K562 (cell line): ENCODE results near the gene GLT8D2. TPM values are rescaled to one million over a fixed set of nuclear protein-coding genes. Genes with fewer than 3 reads are reported as not detected.

Source experiments
- BACH1 ChIP-seq: fragments of 200-800 bp; sonication (Bioruptor generic); IDR thresholded peaks from 2 replicates; pipeline ENCODE4 v1.6.1; 2016; ENCODE audit warnings: missing genetic modification characterization, missing compliant biosample characterization
- CHAMP1 ChIP-seq: fragments of 450-650 bp; IDR thresholded peaks from 2 replicates; pipeline ENCODE4 v1.6.1; 2016; ENCODE audit warnings: mild to moderate bottlenecking
- CREM ChIP-seq: IDR thresholded peaks from 2 replicates; pipeline ENCODE4 v1.6.1; 2014; ENCODE audit warnings: antibody characterized with exemption, low read depth
- E2F6 ChIP-seq, 2 experiments: IDR thresholded peaks; 2 replicates each; pipeline ENCODE4 v1.6.1; 2011; ENCODE audit warnings: borderline replicate concordance in 1 of 2, control low read depth in 1 of 2, low read depth in 1 of 2, low read length in 1 of 2, mild to moderate bottlenecking in 1 of 2, mixed read lengths in 1 of 2, moderate library complexity in 1 of 2; ENCODE audit not compliant: insufficient read depth in 1 of 2, insufficient read length in 1 of 2, poor library complexity in 1 of 2, severe bottlenecking in 1 of 2; ENCODE audit errors: extremely low read depth in 1 of 2
- GMEB1 ChIP-seq: fragments of 250-450 bp; sonication (Bioruptor Pico); IDR thresholded peaks from 2 replicates; pipeline ENCODE4 v1.4.0; 2020; ENCODE audit warnings: mild to moderate bottlenecking
- GTF2A2 ChIP-seq: IDR thresholded peaks from 2 replicates; pipeline ENCODE4 v1.6.1; 2016; ENCODE audit warnings: mild to moderate bottlenecking, missing genetic modification characterization, missing compliant biosample characterization
- HIVEP1 ChIP-seq: fragments of 250-450 bp; sonication (Bioruptor Pico); IDR thresholded peaks from 2 replicates; pipeline ENCODE4 v1.4.0; 2020; ENCODE audit warnings: mild to moderate bottlenecking
- SP2 ChIP-seq: IDR thresholded peaks from 2 replicates; pipeline ENCODE4 v1.6.1; 2011; ENCODE audit warnings: mild to moderate bottlenecking, low read depth, low read length, moderate library complexity; ENCODE audit not compliant: poor library complexity, severe bottlenecking; ENCODE audit errors: extremely low read depth
- UBTF ChIP-seq, 2 experiments: IDR thresholded peaks; 2 replicates each; pipeline ENCODE4 v1.6.1; 2012; ENCODE audit warnings: improper control_type of control experiment in 2 of 2, low read depth in 2 of 2, low read length in 2 of 2, borderline replicate concordance in 1 of 2
- USF2 ChIP-seq: sonication (generic); formaldehyde crosslinking; IDR thresholded peaks from 2 replicates; pipeline ENCODE4 v1.5.0; 2020; ENCODE audit warnings: missing genetic modification reagents
- ZNF316 ChIP-seq: fragments of 450-650 bp; IDR thresholded peaks from 2 replicates; pipeline ENCODE4 v1.6.1; 2016
- ZNF444 ChIP-seq: fragments of 250-450 bp; sonication (Bioruptor Pico); IDR thresholded peaks from 2 replicates; pipeline ENCODE4 v1.4.0; 2020; ENCODE audit warnings: mild to moderate bottlenecking, moderate library complexity
- ZNF551 ChIP-seq: fragments of 250-450 bp; sonication (Bioruptor Pico); IDR thresholded peaks from 2 replicates; pipeline ENCODE4 v1.5.0; 2021; ENCODE audit warnings: mild to moderate bottlenecking, moderate library complexity
- ZNF77 ChIP-seq: fragments of 250-450 bp; sonication (Bioruptor Pico); IDR thresholded peaks from 2 replicates; pipeline ENCODE4 v1.5.0; 2020
- ZNF778 ChIP-seq: fragments of 450-650 bp; formaldehyde crosslinking; IDR thresholded peaks from 2 replicates; pipeline ENCODE4 v1.4.0; 2020; ENCODE audit warnings: mild to moderate bottlenecking, moderate library complexity
- ZNF830 ChIP-seq: fragments of 250-450 bp; sonication (Bioruptor Pico); IDR thresholded peaks from 2 replicates; pipeline ENCODE4 v1.5.0; 2021; ENCODE audit warnings: mild to moderate bottlenecking
- polyA plus RNA-seq, 8 experiments: library from polyadenylated mRNA; depleted of rRNA in 4 of 8; stranded (reverse) in 5 of 8; unstranded in 3 of 8; fragments of >200 nt; fragmentation: Nextera tagmentation in 2 of 8; fragmentation: Illumina TruSeq in 1 of 8; extraction: Ambion mirVana in 2 of 8; extraction: Trizol in 1 of 8; gene quantifications; 2 replicates each; pipeline versions ENCODE4 v1.2.1 to v1.2.3, GENCODE V29; 2011 to 2014; ENCODE audit warnings: inconsistent platforms in 1 of 8, missing spikeins in 1 of 8
- total RNA-seq, 7 experiments: library from RNA; depleted of rRNA in 6 of 7; stranded (reverse); fragments of >200 nt in 6 of 7; fragmentation: Illumina TruSeq in 2 of 7; extraction: Trizol in 2 of 7; gene quantifications; 2 replicates each; pipeline versions ENCODE4 v1.2.1 to v1.2.3, GENCODE V29; 2011 to 2021; ENCODE audit warnings: low replicate concordance in 1 of 7

GLT8D2 gene
- total and polyA plus RNA-seq, 9 of the 15 experiments (the other 6 are each of a cell fraction or from before 2014, with no cell fraction given) = 0.18 to 0.27 (median 0.18) TPM; not detected in 6

- TF ChIP-seq BACH1 (tag) (no peak), ZNF77 (CRISPR knock-in tag) (no peak), ZNF444 (CRISPR knock-in tag) (no peak), E2F6 (IDR thresholded peaks at IDR 0.05; ENCODE audit: borderline replicate concordance in 1 of 2, extremely low read depth in 1 of 2, insufficient read depth in 1 of 2, insufficient read length in 1 of 2, low read depth in 1 of 2, low read length in 1 of 2, poor library complexity in 1 of 2, severe bottlenecking in 1 of 2) (peak; percentile 72 to 73), HIVEP1 (CRISPR knock-in tag) (no peak), ZNF830 (CRISPR knock-in tag) (peak; percentile 26; the same call in 1 of the 2 replicates), UBTF (IDR thresholded peaks at IDR 0.05; ENCODE audit: borderline replicate concordance in 1 of 2, low read depth in 2 of 2, low read length in 2 of 2) (peak in 1 of 2 experiments; percentile 40; a peak in 1 of 4 replicates), CREM (peak; percentile 76), USF2 (peak; percentile 99), GTF2A2 (tag) (no peak), ZNF778 (CRISPR knock-in tag) (no peak), ZNF316 (peak; percentile 77), GMEB1 (CRISPR knock-in tag) (0 out of 2 replicates have a peak, but pooled peaks have one; percentile 19), SP2 (peak; percentile 45), CHAMP1 (peak; percentile 45; the same call in 1 of the 2 replicates), ZNF551 (CRISPR knock-in tag) (no peak)
Observed at GRCh38 chr12:103965590-103966504, 84.1 kb downstream of the GLT8D2 start, which contains the start of gene TDG (continued).
